ENCODE measurements around the gene NHLRC1. TPM values are rescaled to one million over a fixed set of nuclear protein-coding genes. Genes with fewer than 3 reads are reported as not detected.
A peak's percentile ranks its signal among the peaks of the same experiment; 100 is the strongest.

Gene NHLRC1
- total and polyA plus RNA-seq, 2 of the 13 experiments (the other 11 are each of a cell fraction or from before 2014, with no cell fraction given): 0.04 to 0.11 TPM

DNA sequence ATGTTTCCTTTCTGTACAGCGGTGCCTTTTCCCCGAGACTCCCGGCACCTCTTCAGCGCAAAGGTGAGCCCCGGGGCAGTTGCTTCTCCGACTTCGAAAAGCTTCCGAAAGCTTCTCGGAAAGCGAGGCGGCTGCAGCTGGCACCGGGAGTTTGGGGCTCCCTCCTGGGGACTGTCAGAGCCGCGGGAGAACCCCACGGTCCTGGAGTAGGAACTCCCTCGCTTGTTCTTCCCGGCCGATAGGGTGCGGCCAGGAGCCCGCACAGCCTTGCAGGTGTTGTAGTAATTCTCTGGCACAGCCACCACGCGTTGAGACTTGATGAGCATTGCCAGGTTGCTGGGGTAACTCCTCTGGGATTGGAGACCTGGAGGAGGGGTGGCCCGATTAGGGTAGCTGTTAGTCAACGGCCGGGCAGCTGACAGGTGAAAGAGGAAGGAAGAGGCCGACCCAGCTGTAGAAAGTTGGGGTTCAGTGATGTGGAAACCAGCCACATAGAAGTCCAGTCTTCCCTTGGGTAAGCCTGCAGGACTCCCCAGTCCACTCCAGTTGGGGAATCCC lies 33.5 kb upstream of the NHLRC1 start (continued):
- TF ChIP-seq ELF3 (CRISPR knock-in tag; IDR thresholded peaks at IDR 0.05) (peak; percentile 49; the same call in 1 of the 2 replicates), ATAD3A (CRISPR knock-in tag; IDR thresholded peaks at IDR 0.05) (no peak), ZNF224 (CRISPR knock-in tag; IDR thresholded peaks at IDR 0.05) (no peak), ZNF629 (CRISPR knock-in tag; conservative IDR thresholded peaks at IDR 0.05) (no peak), GLMP (CRISPR knock-in tag; IDR thresholded peaks at IDR 0.05; ENCODE audit: borderline replicate concordance) (no peak), DNMT1 (CRISPR knock-in tag; IDR thresholded peaks at IDR 0.05) (no peak), SCMH1 (CRISPR knock-in tag; IDR thresholded peaks at IDR 0.05; ENCODE audit: borderline replicate concordance) (no peak), ERF (CRISPR knock-in tag; IDR thresholded peaks at IDR 0.05) (0 out of 2 replicates have a peak, but pooled peaks have one; percentile 6), ZMAT3 (CRISPR knock-in tag; conservative IDR thresholded peaks at IDR 0.05) (no peak), THAP9 (CRISPR knock-in tag; IDR thresholded peaks at IDR 0.05; ENCODE audit: borderline replicate concordance) (peak; percentile 77; the same call in 1 of the 2 replicates), ZMYM3 (CRISPR knock-in tag; IDR thresholded peaks at IDR 0.05) (0 out of 2 replicates have a peak, but pooled peaks have one; percentile 39), BRF2 (CRISPR knock-in tag; IDR thresholded peaks at IDR 0.05) (no peak), KDM4B (CRISPR knock-in tag; IDR thresholded peaks at IDR 0.05) (no peak), TBX2 (CRISPR knock-in tag; IDR thresholded peaks at IDR 0.05; ENCODE audit: borderline replicate concordance) (0 out of 2 replicates have a peak, but pooled peaks have one; percentile 25), ZNF737 (CRISPR knock-in tag; IDR thresholded peaks at IDR 0.05; ENCODE audit: borderline replicate concordance) (no peak), TBL1XR1 (IDR thresholded peaks at IDR 0.05; ENCODE audit: borderline replicate concordance, low read length, partially characterized antibody) (no peak), KDM1A (CRISPR knock-in tag; IDR thresholded peaks at IDR 0.05) (no peak)
- TF ChIP-seq, protein P1, sequence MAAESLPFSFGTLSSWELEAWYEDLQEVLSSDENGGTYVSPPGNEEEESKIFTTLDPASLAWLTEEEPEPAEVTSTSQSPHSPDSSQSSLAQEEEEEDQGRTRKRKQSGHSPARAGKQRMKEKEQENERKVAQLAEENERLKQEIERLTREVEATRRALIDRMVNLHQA (CRISPR knock-in tag; IDR thresholded peaks at IDR 0.05): no peak
- TF ChIP-seq, protein P2, sequence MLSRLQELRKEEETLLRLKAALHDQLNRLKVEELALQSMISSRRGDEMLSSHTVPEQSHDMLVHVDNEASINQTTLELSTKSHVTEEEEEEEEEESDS (CRISPR knock-in tag; IDR thresholded peaks at IDR 0.05; ENCODE audit: borderline replicate concordance): 0 out of 2 replicates have a peak, but pooled peaks have one; percentile 68
- TF ChIP-seq, protein P3, sequence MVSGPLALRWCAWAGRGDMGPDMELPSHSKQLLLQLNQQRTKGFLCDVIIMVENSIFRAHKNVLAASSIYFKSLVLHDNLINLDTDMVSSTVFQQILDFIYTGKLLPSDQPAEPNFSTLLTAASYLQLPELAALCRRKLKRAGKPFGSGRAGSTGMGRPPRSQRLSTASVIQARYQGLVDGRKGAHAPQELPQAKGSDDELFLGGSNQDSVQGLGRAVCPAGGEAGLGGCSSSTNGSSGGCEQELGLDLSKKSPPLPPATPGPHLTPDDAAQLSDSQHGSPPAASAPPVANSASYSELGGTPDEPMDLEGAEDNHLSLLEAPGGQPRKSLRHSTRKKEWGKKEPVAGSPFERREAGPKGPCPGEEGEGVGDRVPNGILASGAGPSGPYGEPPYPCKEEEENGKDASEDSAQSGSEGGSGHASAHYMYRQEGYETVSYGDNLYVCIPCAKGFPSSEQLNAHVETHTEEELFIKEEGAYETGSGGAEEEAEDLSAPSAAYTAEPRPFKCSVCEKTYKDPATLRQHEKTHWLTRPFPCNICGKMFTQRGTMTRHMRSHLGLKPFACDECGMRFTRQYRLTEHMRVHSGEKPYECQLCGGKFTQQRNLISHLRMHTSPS (CRISPR knock-in tag; IDR thresholded peaks at IDR 0.05; ENCODE audit: low read depth): no peak
- TF ChIP-seq, protein P4, sequence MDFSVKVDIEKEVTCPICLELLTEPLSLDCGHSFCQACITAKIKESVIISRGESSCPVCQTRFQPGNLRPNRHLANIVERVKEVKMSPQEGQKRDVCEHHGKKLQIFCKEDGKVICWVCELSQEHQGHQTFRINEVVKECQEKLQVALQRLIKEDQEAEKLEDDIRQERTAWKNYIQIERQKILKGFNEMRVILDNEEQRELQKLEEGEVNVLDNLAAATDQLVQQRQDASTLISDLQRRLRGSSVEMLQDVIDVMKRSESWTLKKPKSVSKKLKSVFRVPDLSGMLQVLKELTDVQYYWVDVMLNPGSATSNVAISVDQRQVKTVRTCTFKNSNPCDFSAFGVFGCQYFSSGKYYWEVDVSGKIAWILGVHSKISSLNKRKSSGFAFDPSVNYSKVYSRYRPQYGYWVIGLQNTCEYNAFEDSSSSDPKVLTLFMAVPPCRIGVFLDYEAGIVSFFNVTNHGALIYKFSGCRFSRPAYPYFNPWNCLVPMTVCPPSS (IDR thresholded peaks at IDR 0.05): no peak
